Right ventricle myocardium superior (tissue), 1 donor: Measurements from ENCODE around the gene NOPCHAP1. TPM values are rescaled to one million over a fixed set of nuclear protein-coding genes. Genes with fewer than 3 reads are reported as not detected.
"Not testable (repeated sequence)": the region's sequence is repeated elsewhere in the genome, so short reads cannot be mapped to it uniquely, and the experiment has no call there.

ENCODE experiments used
- ATAC-seq: fragments of 200-7000 bp; cut with Tn5 transposase; one replicate; pipeline ENCODE4 v1.9.1; 2020; ENCODE audit warnings: mild to moderate bottlenecking; ENCODE audit not compliant: poor library complexity
- DNase-seq: peaks from one replicate; pipeline ENCODE4 v3.0.0-alpha.2; 2020
- intact Hi-C: fragments of 100-400 bp; cut with DNase I; formaldehyde crosslinking; loops from one replicate; pipeline ENCODE4 v1.11.2; 2022
- total RNA-seq: library from RNA; stranded (reverse); fragmentation: NEBNext Ultra II Directional; extraction: Animal tissue kit (Norgen Biotek cat#: 25700); gene quantifications from one replicate; pipeline ENCODE4 v1.2.1, GENCODE V29; 2021
- donor health status: DM: no; HTN: yes; CAD: no; lungs with severe emphysema.

The NOPCHAP1 gene
- total RNA-seq, 1 donor from 2014 or later: 9.2 TPM

GRCh38 chr12:104960464-104960863 lies 25.7 kb upstream of the NOPCHAP1 start:
- intact Hi-C loops: no loop called here
- DNase-seq (no peak), ATAC-seq (no peak)

- DNase-seq: no peak
- no peak for ATAC-seq
- intact Hi-C loops: no loop called here
These were observed 22.4 kb upstream of the NOPCHAP1 start for GRCh38 chr12:104963757-104964156.

GRCh38 chr12:104964167-104964855 lies 21.8 kb upstream of the NOPCHAP1 start:
- no peak for ATAC-seq
- intact Hi-C loops: no loop called here

GRCh38 chr12:104964856-104965205 lies 21.3 kb upstream of the NOPCHAP1 start:
- no peak for ATAC-seq
- intact Hi-C loops: no loop called here
- DNase-seq: no peak

More at GRCh38 chr12:104964167-104964855, 21.8 kb upstream of the NOPCHAP1 start:
- no peak for DNase-seq

GRCh38 chr12:104966677-104967076 lies 19.4 kb upstream of the NOPCHAP1 start:
- ATAC-seq (no peak), DNase-seq (no peak)
- intact Hi-C loops: no loop called here

DNA sequence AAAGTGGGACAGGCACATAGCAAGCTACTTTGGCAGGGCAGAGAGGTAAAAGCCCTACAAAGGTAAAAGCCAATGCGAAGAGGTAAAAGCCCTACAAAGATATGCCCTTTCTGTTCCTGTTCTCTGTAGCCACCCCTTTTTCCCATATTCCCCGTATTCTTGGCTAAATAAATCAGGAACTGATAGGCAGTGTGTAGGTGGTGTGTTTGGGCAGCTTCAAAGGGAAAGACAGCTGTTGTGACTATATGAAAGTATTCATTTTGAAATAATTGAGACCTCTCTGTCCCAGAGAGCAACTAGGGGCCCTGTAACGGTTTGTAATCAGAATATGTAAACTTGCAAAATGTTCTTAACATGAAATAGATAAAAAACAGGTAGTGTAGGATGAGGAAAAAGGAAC lies 16.8 kb upstream of the NOPCHAP1 start:
- DNase-seq: no peak
- intact Hi-C loops: no loop called here
- no peak for ATAC-seq

GRCh38 chr12:104971306-104971705 lies 14.8 kb upstream of the NOPCHAP1 start:
- intact Hi-C loops: no loop called here
- ATAC-seq: no peak
- no peak for DNase-seq

DNA sequence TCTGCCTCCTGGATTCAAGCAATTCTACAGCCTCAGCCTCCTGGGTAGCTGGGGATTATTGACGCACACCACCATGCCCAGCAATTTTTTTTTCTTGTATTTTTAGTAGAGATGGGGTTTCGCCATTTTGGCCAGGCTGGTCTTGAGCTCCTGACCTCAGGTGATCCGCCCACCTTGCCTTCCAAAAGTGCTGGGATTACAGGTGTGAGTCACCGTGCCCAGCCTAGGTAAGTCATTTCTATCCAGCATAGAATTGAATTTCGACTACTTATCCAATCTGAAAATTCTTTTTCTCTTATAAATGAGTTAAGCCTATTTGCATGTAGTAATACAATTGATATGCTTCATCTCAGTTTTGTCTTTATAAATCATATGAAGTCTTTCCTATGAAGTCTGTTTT lies 12.9 kb upstream of the NOPCHAP1 start:
- ATAC-seq (no peak), DNase-seq (no peak)
- intact Hi-C loops: no loop called here

DNA sequence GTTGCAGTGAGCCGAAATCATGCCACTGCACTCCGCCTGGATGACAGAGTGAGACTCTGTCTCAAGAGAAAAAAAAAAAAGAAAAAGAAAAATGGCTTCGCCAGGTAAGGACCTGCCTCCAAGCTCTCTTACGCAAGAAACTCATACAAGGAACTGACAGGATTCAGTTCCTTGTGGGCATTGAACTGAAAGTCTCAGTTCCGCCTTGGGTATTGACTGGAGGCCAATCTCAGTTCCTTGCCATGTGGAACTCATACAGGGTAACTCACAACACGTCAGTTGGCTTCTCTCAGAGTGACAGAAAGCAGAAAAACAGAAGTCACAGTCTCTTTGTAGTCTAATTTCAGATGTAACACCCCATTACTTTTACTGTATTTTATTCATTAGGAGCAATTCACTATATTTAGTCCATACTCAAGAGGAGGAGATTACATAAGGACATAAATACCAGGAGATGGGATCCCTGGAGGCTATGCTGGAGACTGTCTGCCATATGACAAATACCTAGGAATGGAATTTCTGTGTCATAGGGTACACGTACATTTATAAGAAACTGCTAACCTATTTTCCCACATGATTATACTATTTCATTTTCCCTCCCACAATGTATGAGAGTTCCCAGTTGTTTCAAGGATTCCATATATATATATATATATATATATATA lies 11.4 kb upstream of the NOPCHAP1 start:
- intact Hi-C loops: no loop called here
- ATAC-seq: peak; percentile 53
- DNase-seq: no peak

DNA sequence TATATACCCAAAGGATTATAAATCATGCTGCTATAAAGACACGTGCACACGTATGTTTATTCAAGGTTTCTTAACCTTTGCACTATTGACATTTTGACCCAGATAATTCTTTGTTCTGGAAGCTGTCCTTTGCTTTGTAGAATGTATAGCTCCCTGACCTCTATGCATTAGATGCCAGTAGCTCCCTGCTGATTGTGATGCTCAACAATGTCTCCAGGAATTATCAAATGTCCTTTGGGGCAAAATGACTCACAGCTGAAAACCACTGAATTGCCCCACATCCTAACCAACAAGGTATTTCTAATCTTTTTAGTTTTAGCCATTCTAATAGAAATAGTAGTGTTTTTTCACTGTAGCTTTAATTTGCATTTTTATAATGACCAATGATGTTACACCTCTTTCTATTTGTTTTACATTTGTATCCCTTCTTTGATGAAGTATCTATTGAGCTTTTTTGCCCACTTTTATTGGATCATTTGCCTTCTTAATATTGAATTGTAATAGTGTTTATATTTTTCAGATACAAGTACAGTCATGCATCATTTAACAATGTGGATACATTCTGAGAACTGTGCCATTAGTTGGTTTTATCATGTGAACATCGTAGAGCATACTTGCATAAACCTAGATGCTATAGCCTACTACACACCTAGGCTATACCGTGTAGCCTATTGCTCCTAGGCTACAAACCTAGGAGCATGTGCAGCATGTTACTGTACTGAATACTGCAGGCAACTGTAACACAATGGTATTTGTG lies 10.4 kb upstream of the NOPCHAP1 start:
- intact Hi-C loops: no loop called here
- ATAC-seq: no peak
- DNase-seq: no peak

- ATAC-seq: no peak
- no peak for DNase-seq
- intact Hi-C loops: no loop called here
These were observed 9.4 kb upstream of the NOPCHAP1 start for GRCh38 chr12:104976703-104977102.

- ATAC-seq, intact Hi-C loops, DNase-seq: not testable (repeated sequence)
These were observed 8.4 kb upstream of the NOPCHAP1 start for GRCh38 chr12:104977688-104978087.

- intact Hi-C loops: no loop called here
These were observed 910 bp upstream of the NOPCHAP1 start for GRCh38 chr12:104985206-104985605.

GRCh38 chr12:104990950-104991349 lies 4.8 kb downstream of the NOPCHAP1 start:
- peak; percentile 59 for ATAC-seq
- DNase-seq: no peak
- intact Hi-C loops: no loop called here

More at GRCh38 chr12:104985206-104985605, 910 bp upstream of the NOPCHAP1 start:
- DNase-seq: no peak
- ATAC-seq: no peak

GRCh38 chr12:104991565-104992128 lies 5.5 kb downstream of the NOPCHAP1 start:
- ATAC-seq (no peak), DNase-seq (no peak)
- intact Hi-C loops: no loop called here

- DNase-seq: no peak
- intact Hi-C loops: no loop called here
- ATAC-seq: no peak
These were observed 8.2 kb downstream of the NOPCHAP1 start for GRCh38 chr12:104994336-104994735.

GRCh38 chr12:104997541-104997940 lies 11.4 kb downstream of the NOPCHAP1 start:
- no peak for ATAC-seq
- DNase-seq: no peak
- intact Hi-C loops: no loop called here

- intact Hi-C loops: no loop called here
- DNase-seq: no peak
- peak; percentile 34 for ATAC-seq
These were observed 12.6 kb downstream of the NOPCHAP1 start for GRCh38 chr12:104998423-104999346.

- intact Hi-C loops: no loop called here
- DNase-seq: no peak
- no peak for ATAC-seq
These were observed 13.2 kb downstream of the NOPCHAP1 start for GRCh38 chr12:104999347-104999685.
